ENCODE results near the gene DMD.

The DMD gene

DNA sequence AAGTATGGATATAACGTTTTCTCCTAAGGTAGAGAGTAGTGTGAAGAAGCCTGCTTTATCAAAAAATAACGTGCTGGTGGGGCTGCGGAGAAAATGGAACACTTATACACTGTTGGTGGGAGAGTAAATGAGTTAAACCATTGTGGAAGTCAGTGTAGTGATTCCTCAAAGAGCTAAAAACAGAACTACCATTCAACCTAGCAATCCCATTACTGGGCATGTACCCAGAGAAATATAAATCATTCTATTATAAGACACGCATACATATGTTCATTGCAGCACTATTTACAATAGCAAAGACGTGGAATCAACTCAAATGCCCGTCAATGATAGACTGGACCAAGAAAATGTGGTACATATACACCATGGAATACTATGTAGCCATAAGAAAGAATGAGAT lies 196.4 kb downstream of the DMD start:
- no peaks in the 10 kb centered on the region for H3K27me3 Mint-ChIP-seq
- H3K4me1 Mint-ChIP-seq: no peaks in the 10 kb centered on the region
- no peaks in the 10 kb centered on the region for H3K9me3 Mint-ChIP-seq
- no peak overlapping the region for H3K4me3 Mint-ChIP-seq
- no peak overlapping the region for H3K27ac Mint-ChIP-seq
- H3K36me3 Mint-ChIP-seq: no peaks in the 10 kb centered on the region
- ATAC-seq: no peak

DNA sequence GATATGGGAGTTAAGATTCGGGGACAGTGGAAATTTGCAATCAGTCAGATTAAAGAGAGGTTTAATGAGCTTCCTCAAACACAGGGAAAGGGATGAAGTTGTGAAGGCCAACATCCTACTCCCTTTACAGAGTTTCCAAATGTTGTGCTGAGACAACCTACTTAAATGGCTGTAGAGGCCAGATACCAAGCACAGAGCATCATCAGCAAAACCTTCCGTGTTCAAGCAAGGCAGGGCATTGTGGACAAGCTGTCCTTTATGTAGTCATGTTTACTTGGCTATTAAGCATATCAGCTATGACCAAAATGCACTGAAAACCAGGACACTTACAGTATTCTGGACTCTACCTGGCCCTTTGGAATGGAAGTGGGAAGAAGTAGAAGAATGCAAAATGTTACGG lies 197.3 kb downstream of the DMD start:
- no peaks in the 10 kb centered on the region for H3K4me1 Mint-ChIP-seq
- no peak for ATAC-seq
- no peak overlapping the region for H3K27ac Mint-ChIP-seq
- no peak overlapping the region for H3K4me3 Mint-ChIP-seq
- no peaks in the 10 kb centered on the region for H3K36me3 Mint-ChIP-seq
- H3K9me3 Mint-ChIP-seq: no peaks in the 10 kb centered on the region
- H3K27me3 Mint-ChIP-seq: no peaks in the 10 kb centered on the region

DNA sequence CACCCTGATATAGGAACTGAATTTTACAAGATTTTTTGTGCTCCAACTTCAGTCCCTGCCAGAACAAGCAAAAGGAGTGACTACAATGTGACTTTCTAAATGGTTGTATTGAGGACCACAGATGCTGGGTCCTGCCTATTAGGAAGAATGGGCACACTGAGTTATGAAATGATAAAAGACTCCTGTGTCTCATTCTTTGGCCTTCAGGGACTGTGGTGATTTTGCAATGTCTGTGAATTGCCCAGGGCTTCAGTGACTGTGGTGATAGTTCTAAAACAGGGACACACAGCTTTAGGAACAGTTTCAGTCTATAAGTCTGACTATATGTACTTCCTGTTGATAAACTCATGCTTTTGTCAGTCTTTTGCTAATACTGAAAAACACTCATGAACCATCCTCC lies 210.2 kb downstream of the DMD start:
- Mint-ChIP-seq H3K9me3 (no peaks in the 10 kb centered on the region), H3K27me3 (no peaks in the 10 kb centered on the region), H3K27ac (no peak overlapping the region), H3K4me1 (no peaks in the 10 kb centered on the region), H3K4me3 (no peak overlapping the region), H3K36me3 (no peaks in the 10 kb centered on the region)
- ATAC-seq: no peak

DNA sequence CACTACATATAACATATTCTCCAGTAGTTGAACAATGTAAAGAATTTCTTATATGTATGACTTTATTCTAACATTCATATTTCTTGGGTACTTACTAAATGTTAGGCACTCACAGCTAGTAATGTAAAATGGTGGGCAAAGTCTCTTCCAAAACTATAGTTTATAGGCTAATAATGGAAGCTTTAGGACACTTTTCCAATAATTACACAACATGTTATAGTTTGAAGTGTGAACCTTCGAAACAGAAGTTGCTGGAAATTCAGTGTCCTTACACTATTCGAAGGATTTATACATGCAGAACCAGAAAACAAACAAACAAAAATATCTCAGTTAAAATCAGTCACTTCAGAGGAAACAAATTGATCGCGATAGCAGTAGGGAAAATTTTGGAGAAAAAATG lies 212.6 kb downstream of the DMD start:
- Mint-ChIP-seq H3K4me1 (no peaks in the 10 kb centered on the region), H3K27ac (no peak overlapping the region), H3K9me3 (no peaks in the 10 kb centered on the region), H3K4me3 (no peak overlapping the region), H3K36me3 (no peaks in the 10 kb centered on the region), H3K27me3 (no peaks in the 10 kb centered on the region)
- ATAC-seq: no peak

DNA sequence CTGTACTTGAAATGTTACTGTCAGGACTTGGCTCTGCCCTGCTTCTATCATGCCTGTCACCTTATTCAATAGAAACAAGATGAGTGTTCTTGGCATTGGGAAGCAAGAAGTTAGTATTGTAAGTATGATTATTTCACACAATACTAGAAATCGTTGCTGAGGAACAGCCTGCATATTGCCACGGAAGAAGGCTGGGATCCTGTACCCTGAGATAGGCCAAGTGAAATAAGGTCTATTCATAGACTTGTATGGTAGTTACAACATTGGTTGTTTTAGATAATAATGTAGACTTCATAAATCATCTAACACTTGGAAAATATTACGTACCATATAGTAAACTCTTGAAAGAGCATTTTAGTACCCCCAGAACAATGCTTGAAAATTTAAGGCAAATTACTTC lies 215.9 kb downstream of the DMD start:
- ATAC-seq: no peak
- Mint-ChIP-seq H3K9me3 (no peaks in the 10 kb centered on the region), H3K4me3 (no peak overlapping the region)

DNA sequence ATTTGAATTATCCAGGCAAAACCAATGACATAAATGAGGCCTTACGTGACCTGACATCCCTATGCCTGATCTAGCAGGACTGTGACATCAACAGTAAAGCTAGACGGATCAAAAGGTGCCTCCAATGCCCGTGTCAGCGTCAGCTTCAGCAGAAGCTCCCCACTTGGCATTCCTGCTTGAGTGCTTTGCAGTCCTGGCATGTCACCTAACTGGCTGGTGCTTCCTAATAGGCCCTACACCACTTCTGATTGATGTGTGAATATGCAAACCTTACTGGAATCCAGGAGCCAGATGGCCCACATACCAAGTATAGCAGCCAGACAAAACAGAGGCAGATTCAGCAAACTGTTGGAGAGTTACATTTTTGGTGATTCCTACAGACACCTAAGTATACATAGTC lies 224.2 kb downstream of the DMD start:
- H3K27me3 Mint-ChIP-seq: no peaks in the 10 kb centered on the region
- ATAC-seq: no peak
- H3K36me3 Mint-ChIP-seq: no peaks in the 10 kb centered on the region
- no peaks in the 10 kb centered on the region for H3K4me1 Mint-ChIP-seq
- H3K27ac Mint-ChIP-seq: no peak overlapping the region
- H3K4me3 Mint-ChIP-seq: no peak overlapping the region
- no peaks in the 10 kb centered on the region for H3K9me3 Mint-ChIP-seq

More for the DNA sequence above, 215.9 kb downstream of the DMD start:
- Mint-ChIP-seq H3K4me1 (no peaks in the 10 kb centered on the region), H3K36me3 (no peaks in the 10 kb centered on the region), H3K27me3 (no peaks in the 10 kb centered on the region), H3K27ac (no peak overlapping the region)

DNA sequence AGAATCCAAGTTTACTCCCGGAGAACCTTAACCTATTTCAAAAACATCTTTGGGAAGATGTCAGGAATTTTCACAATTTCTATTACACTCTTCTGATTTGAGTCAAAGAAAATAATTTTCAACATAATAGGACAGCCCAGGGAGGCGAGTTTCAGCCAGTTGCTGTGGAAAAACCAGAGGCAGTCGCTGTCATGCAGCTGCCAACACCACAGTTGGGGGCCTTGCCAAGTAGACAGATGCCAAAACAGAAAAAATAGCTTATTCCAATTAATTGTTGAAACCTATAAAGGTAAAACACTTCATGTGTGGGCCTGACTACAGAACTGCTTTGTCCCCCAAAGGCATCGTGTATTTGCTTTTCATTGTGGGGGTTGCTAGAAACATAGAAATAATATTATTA lies 225.8 kb downstream of the DMD start:
- H3K9me3 Mint-ChIP-seq: no peaks in the 10 kb centered on the region
- H3K4me1 Mint-ChIP-seq: no peaks in the 10 kb centered on the region
- ATAC-seq: no peak
- H3K36me3 Mint-ChIP-seq: no peaks in the 10 kb centered on the region
- no peak overlapping the region for H3K27ac Mint-ChIP-seq
- no peaks in the 10 kb centered on the region for H3K27me3 Mint-ChIP-seq
- H3K4me3 Mint-ChIP-seq: no peak overlapping the region

DNA sequence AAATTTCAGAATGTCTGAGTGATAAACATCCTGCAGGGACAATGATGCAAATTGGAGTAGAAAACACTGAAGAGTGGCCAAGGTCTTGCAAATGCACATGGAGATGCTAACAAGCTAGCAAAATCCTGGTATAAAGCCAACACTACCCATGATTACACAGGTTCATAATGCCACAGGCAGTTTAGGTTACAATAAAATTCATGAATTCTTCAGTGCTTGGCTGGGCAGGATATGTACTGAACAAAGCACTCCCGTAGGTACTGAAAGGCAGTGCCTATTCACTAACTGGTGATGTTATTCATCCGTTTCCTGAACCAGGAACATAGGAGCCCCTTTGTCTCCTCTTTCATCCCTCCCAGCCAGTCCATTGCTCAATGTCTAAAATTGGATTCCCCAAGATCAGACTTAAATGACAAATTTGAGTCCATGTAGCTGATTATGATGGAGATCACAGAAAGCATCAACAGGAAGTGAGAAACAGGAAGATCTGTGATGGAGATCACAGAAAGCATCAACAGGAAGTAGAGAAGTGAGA lies 244.5 kb downstream of the DMD start:
- Mint-ChIP-seq H3K9me3 (peaks cover 3% of the 10 kb centered on the region), H3K27ac (no peak overlapping the region), H3K27me3 (no peaks in the 10 kb centered on the region), H3K4me3 (no peak overlapping the region), H3K36me3 (no peaks in the 10 kb centered on the region), H3K4me1 (no peaks in the 10 kb centered on the region)
- no peak for ATAC-seq

DNA sequence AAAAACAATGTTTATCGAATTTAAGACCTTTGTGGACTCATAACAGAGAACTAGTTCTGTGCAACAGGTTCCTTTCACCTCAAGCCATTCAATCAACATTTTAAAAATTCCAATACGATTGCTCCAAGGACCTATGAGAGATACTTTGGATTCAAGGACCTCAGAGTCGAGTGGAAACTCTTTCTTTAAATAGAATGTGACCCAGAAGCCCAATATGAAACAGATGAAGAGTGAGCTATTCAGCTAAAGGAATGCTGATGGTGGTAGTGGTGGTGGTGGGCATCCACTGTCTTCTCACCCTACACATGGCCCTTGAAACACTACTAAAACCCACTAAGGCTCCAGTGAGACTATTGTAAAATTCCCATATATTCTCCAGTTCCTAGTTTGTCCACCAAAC lies 257.2 kb downstream of the DMD start:
- no peaks in the 10 kb centered on the region for H3K4me1 Mint-ChIP-seq
- no peak for ATAC-seq
- H3K27ac Mint-ChIP-seq: no peak overlapping the region
- no peaks in the 10 kb centered on the region for H3K27me3 Mint-ChIP-seq
- H3K9me3 Mint-ChIP-seq: no peaks in the 10 kb centered on the region
- H3K36me3 Mint-ChIP-seq: no peaks in the 10 kb centered on the region
- H3K4me3 Mint-ChIP-seq: no peak overlapping the region

DNA sequence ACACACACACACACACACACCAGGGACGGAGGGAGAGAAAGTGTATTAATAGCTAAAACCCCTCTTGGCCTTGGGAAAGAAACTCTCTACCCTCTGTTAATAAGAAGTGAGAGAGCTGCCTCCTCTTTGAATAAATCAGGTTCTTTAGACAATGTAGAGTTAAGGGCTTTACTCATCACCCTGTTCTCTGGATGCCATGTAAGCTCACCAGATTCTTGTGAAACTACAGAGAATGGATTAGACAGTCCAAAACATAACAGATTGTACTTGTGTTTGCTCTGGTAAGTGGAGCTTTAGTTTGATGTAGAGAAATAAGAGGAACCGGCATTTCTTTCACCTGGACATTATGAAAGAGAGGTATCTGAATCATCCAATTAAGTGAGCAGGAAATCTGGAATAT lies 263.2 kb downstream of the DMD start:
- Mint-ChIP-seq H3K9me3 (no peaks in the 10 kb centered on the region), H3K36me3 (no peaks in the 10 kb centered on the region), H3K27ac (no peak overlapping the region), H3K27me3 (no peaks in the 10 kb centered on the region), H3K4me1 (no peaks in the 10 kb centered on the region), H3K4me3 (no peak overlapping the region)
- no peak for ATAC-seq

DNA sequence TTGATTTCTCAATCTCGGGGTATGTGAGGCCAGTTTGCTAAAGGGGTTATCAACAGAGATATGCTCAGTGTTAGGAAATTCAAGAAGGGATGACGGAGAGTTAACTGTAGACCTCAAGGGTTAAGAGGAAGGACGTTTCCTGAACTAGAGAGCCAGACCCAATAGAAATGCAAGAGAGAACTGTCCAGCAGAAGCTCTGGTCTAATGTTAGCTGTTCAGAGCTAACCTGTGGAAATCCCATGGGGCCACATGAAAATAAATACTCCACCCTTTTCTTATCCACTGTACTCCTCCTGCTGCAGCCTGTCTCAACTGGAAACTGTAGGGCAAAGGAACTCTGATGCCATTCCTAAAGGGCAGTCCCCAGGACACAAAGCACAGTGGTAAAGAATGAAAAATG lies 274.3 kb downstream of the DMD start:
- Mint-ChIP-seq H3K36me3 (no peaks in the 10 kb centered on the region), H3K4me1 (no peaks in the 10 kb centered on the region), H3K27ac (no peak overlapping the region), H3K27me3 (no peaks in the 10 kb centered on the region), H3K4me3 (no peak overlapping the region), H3K9me3 (no peaks in the 10 kb centered on the region)
- no peak for ATAC-seq

DNA sequence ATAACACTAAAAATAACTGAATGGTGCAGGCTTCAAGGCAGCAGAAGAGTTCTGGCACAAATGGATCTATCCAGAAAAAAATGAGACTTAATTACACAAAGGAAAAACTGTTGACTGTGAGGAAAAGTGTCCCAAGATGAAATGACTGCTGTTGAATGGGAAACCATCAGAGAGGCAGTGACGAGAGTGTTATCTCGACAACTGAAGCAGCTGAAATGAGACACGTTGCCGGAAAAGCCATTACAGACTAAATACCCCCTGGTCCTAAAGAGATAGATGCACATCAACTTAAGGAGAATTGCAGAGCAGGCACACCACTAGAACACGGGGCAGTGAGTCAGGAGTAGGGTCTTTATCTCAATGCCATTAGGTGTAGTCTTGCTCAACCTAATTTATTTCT lies 277.8 kb downstream of the DMD start:
- no peak overlapping the region for H3K4me3 Mint-ChIP-seq
- H3K27me3 Mint-ChIP-seq: no peaks in the 10 kb centered on the region
- H3K4me1 Mint-ChIP-seq: no peaks in the 10 kb centered on the region
- H3K27ac Mint-ChIP-seq: no peak overlapping the region
- no peaks in the 10 kb centered on the region for H3K36me3 Mint-ChIP-seq
- H3K9me3 Mint-ChIP-seq: no peaks in the 10 kb centered on the region
- no peak for ATAC-seq

DNA sequence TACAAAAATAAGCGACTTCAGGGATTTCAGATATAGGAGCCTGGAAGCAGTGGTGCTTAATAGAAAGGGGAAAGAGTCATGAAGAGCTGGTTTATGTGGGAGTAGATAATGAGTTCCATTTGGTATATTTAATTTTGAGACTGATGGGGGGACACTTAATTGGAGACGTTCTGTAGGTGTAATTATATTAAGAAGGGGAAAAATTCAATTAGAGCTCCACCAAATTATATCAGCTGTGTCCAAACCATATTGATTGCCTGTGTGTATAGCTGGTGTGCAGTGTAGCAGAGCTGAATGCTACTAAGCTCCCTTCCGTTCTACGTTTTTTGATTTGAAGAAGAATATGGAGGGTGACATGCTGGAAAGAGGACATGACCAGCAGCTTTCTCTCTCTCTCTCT lies 282.3 kb downstream of the DMD start:
- Mint-ChIP-seq H3K4me1 (no peaks in the 10 kb centered on the region), H3K36me3 (no peaks in the 10 kb centered on the region), H3K9me3 (no peaks in the 10 kb centered on the region), H3K27me3 (no peaks in the 10 kb centered on the region), H3K27ac (no peak overlapping the region), H3K4me3 (no peak overlapping the region)
- no peak for ATAC-seq

DNA sequence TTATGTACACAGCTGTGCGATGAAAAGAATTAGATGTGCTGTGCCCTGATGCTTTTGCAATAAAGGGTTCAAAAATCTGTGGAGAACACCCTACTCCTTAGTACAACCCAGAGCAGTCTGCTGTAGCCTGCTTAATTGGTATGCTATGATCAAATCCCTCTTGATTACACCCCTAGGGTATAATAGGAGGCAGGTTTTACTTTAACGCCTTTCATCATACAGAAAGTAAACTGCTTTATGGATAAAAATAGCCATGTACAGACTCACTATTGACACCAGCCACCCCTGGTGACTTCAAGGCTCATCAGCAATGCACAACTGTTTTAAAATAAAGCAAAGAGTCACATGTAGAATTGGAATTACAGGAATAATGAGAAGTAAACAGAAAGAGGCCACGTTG lies 315.3 kb downstream of the DMD start:
- no peak for ATAC-seq
- H3K27ac Mint-ChIP-seq: no peak overlapping the region
- no peaks in the 10 kb centered on the region for H3K36me3 Mint-ChIP-seq
- H3K4me3 Mint-ChIP-seq: no peak overlapping the region
- no peaks in the 10 kb centered on the region for H3K27me3 Mint-ChIP-seq
- no peaks in the 10 kb centered on the region for H3K4me1 Mint-ChIP-seq
- H3K9me3 Mint-ChIP-seq: no peaks in the 10 kb centered on the region

DNA sequence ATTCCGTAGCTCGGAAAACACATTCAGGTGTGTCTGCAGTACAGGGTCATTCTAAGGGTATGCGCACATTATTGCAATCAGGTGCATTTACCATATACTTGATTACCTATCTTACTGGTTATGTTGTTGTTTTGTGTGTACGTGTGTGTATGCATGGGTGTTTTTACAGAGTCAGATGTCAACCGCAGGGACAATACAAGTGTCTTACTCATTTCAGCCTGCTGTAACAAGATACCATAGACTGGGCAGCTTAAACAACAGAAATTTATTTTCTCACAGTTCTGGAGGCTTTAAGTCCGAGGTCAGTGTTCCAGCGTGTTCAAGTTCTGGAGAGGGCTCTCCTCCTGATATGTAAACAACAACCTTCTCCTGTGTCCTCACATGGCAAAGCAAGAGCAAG lies 316.7 kb downstream of the DMD start:
- Mint-ChIP-seq H3K4me3 (no peak overlapping the region), H3K9me3 (no peaks in the 10 kb centered on the region), H3K4me1 (no peaks in the 10 kb centered on the region), H3K36me3 (no peaks in the 10 kb centered on the region), H3K27me3 (no peaks in the 10 kb centered on the region), H3K27ac (no peak overlapping the region)
- no peak for ATAC-seq

DNA sequence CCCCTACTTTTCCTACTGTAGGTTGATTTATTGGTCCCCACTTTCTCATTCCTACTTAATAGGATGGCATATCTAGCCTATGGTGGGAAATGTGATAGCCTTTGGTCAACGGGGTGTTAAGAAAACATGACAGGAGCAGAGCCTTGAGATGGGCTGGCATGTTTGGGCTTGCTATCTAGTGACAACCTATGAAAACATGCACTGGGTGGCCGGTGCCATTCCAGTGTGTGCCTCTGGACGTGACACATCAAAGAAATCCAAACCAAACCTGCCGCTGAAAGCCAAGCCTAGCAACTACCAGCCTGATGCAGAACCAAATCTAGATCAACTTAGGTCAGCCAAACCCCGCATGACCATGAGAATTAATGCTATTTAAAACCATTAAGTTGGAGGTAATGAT lies 317.6 kb downstream of the DMD start:
- Mint-ChIP-seq H3K27ac (no peak overlapping the region), H3K4me1 (no peaks in the 10 kb centered on the region), H3K36me3 (no peaks in the 10 kb centered on the region), H3K9me3 (no peaks in the 10 kb centered on the region), H3K4me3 (no peak overlapping the region), H3K27me3 (no peaks in the 10 kb centered on the region)
- no peak for ATAC-seq

DNA sequence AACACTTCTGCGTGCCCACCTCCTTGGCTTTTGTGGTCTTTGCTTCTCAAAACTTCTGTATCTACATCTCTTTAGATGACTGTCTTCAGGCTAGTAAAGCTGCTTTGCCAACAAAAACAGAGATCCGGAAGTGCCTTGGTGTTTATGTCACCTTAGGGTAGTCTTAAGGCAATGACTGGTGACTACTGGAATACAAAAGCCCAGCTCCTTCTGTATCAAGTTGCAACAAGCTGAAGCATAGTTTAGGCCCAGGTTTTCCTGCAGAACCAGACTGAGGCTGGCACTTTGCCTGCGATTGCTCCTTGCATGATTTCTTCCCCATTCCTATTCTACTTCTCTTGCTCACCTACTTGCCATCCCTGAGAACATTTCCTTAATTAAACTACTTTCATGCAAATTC lies 333.8 kb downstream of the DMD start:
- Mint-ChIP-seq H3K27me3 (no peaks in the 10 kb centered on the region), H3K4me3 (no peak overlapping the region), H3K4me1 (no peaks in the 10 kb centered on the region), H3K9me3 (peaks cover 8% of the 10 kb centered on the region), H3K36me3 (no peaks in the 10 kb centered on the region), H3K27ac (no peak overlapping the region)
- ATAC-seq: no peak
